Activated T-cell treated with anti-CD3 and anti-CD28 coated beads for 48 hours (primary cell): Measurements from ENCODE around the gene CD40LG.

Experiments used
- DNase-seq: peaks from one replicate; pipeline ENCODE4 v3.0.0-alpha.2; 2020; ENCODE audit warnings: low read depth

Gene CD40LG

DNA sequence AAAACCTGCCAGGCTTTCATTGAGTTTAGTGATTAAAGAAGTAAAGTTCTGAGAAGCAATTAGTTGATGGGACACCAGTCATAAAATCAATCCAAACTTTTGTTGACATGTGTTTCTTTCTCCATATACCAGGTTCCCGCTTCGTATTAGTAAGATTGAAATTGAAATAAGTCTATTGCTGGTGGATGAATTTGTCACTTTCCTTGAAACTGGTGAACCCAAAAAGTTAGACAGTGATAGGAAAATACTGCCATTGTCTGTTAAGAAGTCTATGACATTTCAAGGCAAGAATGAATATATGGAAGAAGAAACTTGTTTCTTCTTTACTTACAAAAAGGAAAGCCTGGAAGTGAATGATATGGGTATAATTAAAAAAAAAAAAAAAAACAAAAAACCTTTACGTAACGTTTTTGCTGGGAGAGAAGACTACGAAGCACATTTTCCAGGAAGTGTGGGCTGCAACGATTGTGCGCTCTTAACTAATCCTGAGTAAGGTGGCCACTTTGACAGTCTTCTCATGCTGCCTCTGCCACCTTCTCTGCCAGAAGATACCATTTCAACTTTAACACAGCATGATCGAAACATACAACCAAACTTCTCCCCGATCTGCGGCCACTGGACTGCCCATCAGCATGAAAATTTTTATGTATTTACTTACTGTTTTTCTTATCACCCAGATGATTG is at the start of gene CD40LG:
CD40LG (plus strand) TSS at position 482 of the 684 bp plus-strand sequence; CDS start at position 573, 91 bp downstream.
- DNase-seq: no peak

DNA sequence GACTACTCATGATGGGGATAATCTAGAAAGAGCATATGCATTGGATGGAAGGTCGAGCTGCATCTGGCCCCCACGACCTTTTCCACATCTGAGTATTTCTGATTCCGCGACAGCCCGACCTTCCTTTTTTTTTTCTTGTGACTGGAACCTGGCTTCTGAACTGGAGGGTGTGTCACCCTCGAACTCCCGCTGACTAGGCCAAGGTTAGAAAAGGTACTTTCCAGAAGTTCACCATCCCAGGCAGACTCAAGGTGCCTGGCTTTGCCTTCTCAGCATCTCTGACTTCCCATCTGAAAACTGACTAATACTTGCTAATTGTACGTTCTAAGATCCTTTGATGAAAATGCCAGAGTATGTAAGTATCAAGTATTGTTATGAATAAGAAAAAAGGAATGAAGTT is 49.3 kb upstream of the CD40LG start:
- DNase-seq: no peak

DNA sequence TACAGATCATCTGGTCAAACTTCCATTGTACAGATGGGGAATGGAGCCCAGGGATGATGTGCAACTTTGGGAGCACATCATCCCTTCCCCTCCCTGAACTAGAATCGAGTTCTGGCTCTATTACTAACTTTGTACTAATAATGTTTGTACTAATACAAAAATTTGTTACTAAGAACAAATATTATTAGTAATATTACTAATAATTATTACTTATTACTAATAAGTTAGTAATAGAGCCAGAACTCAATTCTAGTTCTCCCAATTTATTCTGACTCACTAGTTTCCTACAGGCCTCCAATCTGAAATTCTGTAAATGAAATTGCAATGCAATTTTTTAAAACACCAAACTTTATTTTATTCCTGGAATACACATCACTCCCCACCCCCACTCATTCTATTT is 47.9 kb upstream of the CD40LG start:
- no peak for DNase-seq

GRCh38 chrX:136607236-136607635 is 40.7 kb upstream of the CD40LG start:
- no peak for DNase-seq

GRCh38 chrX:136608295-136608933 is 39.5 kb upstream of the CD40LG start:
- peak; percentile 25 for DNase-seq

DNA sequence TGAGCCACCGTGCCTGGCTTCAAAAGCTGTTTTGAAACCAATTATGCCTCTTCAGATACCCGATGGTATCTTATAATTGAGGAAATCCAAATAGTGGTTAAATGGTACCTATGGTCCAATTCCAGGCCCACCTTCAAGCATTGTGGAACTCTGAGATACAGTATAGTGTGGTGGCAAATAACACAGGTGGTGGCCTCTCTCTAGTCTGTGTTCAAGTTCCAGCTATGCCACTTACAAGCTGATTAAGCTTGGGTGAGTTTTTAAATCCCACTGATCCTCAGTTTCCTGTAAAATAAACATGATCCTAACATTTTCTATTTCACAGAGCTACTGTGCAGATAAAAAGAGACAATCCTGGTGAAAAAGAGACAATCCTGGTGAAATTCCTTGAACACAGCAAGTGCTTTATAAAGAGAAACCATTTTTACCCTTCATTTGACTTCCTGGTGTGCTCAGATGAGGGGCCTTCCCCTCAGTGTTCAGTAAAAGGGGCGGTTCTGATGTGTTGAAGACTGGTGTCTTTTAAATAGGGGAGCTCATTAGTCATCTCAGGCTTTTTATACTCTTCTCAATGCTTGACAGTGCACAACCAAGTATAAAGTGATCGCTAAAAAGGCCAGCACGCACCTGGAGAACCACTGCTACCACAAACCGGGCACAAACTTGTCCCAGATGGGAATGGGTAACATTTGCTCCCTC is 30.8 kb upstream of the CD40LG start:
- DNase-seq: no peak

- DNase-seq: peak; percentile 28
Observed at GRCh38 chrX:136619899-136620505, 28.0 kb upstream of the CD40LG start.

GRCh38 chrX:136620780-136621179 is 27.2 kb upstream of the CD40LG start:
- no peak for DNase-seq

GRCh38 chrX:136622568-136622967 is 25.4 kb upstream of the CD40LG start:
- DNase-seq: no peak

- DNase-seq: no peak
Observed at GRCh38 chrX:136623396-136623795, 24.6 kb upstream of the CD40LG start.

DNA sequence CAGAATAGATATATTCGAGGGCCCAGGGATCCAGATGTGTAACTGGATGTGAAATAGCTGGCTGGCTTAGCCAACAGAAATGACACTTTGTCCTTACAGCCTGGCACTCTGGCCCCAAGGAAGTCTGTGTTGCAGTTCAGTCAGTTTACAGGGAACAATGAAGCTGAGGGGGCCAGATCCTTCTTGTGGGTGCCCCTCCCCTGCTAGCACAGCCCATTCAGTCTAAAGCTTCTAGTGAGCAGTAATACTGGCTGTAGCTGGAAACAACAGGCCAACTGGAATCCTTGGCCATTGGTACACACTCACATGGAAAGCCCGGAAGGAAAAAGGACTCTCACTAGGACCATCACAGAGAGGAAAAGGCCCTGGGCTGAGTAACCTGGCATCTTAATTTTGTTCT is 22.7 kb upstream of the CD40LG start:
- no peak for DNase-seq

DNA sequence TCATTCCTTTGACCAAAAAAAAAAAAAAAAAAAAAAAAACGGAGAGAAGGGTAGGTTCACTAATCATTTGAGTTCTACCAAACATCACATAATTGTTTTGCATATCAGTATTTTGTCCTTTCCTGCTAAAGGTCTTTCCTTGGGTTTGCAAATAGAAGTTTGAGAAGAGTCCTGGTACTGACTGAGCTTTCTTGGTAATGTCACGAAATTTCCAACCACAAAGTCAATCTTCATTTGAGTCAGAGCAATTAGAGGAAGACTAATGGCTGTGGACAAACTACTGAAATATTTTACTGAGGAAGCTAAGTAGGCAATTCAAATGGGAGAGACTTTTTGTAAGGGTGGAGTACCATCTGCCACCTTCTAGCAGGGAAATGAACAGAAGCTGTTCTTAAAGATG is 21.7 kb upstream of the CD40LG start:
- no peak for DNase-seq

GRCh38 chrX:136626891-136627290 is 21.1 kb upstream of the CD40LG start:
- DNase-seq: no peak

GRCh38 chrX:136627409-136627808 is 20.5 kb upstream of the CD40LG start:
- no peak for DNase-seq

GRCh38 chrX:136629084-136629750 is 18.7 kb upstream of the CD40LG start:
- DNase-seq: no peak

DNA sequence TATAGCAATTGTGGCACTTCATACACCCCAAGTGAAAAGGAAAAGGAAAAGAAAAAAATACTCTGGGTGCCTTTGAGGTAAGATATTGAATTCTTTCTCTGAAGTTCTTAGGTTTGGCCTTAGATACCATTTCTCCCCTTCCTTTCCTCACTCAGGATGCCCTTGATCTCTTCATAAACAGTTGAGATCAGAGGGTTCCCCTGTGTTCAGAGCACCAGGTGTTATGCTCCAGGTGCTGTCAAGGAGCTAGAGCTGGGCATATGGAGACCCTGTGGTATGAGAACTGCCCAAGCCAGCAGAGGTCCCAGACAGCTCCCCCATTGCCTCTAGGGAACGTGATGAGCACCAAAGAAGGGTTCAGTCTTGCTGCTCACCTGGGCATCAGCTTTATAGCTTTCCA is 17.1 kb upstream of the CD40LG start:
- no peak for DNase-seq

GRCh38 chrX:136635235-136635634 is 12.7 kb upstream of the CD40LG start:
- DNase-seq: no peak

- DNase-seq: no peak
Observed at GRCh38 chrX:136636121-136636520, 11.8 kb upstream of the CD40LG start.

DNA sequence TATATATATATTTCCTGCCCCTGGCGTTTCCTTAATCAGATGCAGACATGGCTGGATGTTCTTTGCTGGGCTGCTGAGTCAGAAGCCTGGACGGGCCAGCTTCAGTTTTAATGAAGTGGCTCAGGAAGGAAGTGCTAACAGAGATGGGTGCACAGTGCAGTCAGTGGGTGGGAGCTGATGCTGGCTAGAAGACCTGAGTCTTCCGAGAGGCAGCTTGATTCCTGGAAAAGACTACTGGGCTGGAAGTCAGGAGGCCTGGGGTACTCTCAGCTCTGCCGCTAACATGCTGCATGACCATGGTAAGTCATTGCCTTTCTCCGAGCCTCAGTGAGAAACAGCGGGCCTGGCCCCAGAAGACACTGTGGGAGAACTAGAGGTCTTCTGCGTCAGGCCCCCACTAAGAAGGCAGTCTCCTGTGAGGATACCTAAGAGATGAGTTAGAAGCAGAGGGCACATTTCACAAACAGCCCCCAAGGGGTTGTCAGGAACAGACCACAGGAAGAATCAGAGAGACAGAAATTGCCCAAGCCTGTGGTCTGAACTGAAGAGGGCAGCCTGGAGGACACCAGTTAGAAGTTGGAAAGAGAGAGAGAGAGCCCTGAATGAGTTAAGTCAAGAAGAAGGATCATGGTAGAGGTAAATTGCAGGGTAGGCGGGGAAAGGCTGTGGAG is 8.3 kb upstream of the CD40LG start:
- no peak for DNase-seq

GRCh38 chrX:136643243-136643642 is 4.7 kb upstream of the CD40LG start:
- DNase-seq: no peak

GRCh38 chrX:136646602-136647239 is 1.2 kb upstream of the CD40LG start:
- DNase-seq: peak; percentile 38
